ENCODE data around the gene NPL.

The NPL gene

GRCh38 chr1:182811975-182812722 lies 22.6 kb downstream of the NPL start:
- DNase-seq (ENCODE audit: low read depth in 2 of 2, low spot score in 1 of 2), result no peak

GRCh38 chr1:182816863-182817262 lies 27.3 kb downstream of the NPL start:
- no peak for DNase-seq (ENCODE audit: low read depth in 2 of 2, low spot score in 1 of 2)

GRCh38 chr1:182817802-182818201 lies 28.2 kb downstream of the NPL start:
- DNase-seq (ENCODE audit: low read depth in 2 of 2, low spot score in 1 of 2), result no peak

GRCh38 chr1:182823220-182823619 lies 33.6 kb downstream of the NPL start:
- DNase-seq (ENCODE audit: low read depth in 2 of 2, low spot score in 1 of 2), result no peak

- DNase-seq (ENCODE audit: low read depth in 2 of 2, low spot score in 1 of 2), result no peak
Measured at GRCh38 chr1:182826892-182827291, 37.3 kb downstream of the NPL start.

GRCh38 chr1:182829285-182829932 lies 39.8 kb downstream of the NPL start:
- DNase-seq (ENCODE audit: low read depth in 2 of 2, low spot score in 1 of 2), result no peak

- DNase-seq (ENCODE audit: low read depth in 2 of 2, low spot score in 1 of 2), result no peak
Measured at GRCh38 chr1:182833271-182833670, 43.7 kb downstream of the NPL start.

GRCh38 chr1:182834326-182834725 lies 44.8 kb downstream of the NPL start:
- DNase-seq (ENCODE audit: low read depth in 2 of 2, low spot score in 1 of 2), result no peak

GRCh38 chr1:182835806-182836205 lies 46.2 kb downstream of the NPL start:
- no peak for DNase-seq (ENCODE audit: low read depth in 2 of 2, low spot score in 1 of 2)

- peak; percentile 94 to 95 for DNase-seq (ENCODE audit: low read depth in 2 of 2, low spot score in 1 of 2)
Measured at GRCh38 chr1:182839209-182840066, 49.9 kb downstream of the NPL start, which contains the start of gene DHX9. DHX9 (plus strand) TSS chr1:182839347; CDS start chr1:182842567, 3,220 bp downstream.

- DNase-seq (ENCODE audit: low read depth in 2 of 2, low spot score in 1 of 2), result no peak
Measured at GRCh38 chr1:182841368-182841988, 51.9 kb downstream of the NPL start.

- no peak for DNase-seq (ENCODE audit: low read depth in 2 of 2, low spot score in 1 of 2)
Measured at GRCh38 chr1:182842265-182842664, 52.7 kb downstream of the NPL start.

- no peak for DNase-seq (ENCODE audit: low read depth in 2 of 2, low spot score in 1 of 2)
Measured at GRCh38 chr1:182845379-182845778, 55.8 kb downstream of the NPL start.

GRCh38 chr1:182845894-182846293 lies 56.3 kb downstream of the NPL start:
- DNase-seq (ENCODE audit: low read depth in 2 of 2, low spot score in 1 of 2), result no peak

GRCh38 chr1:182847105-182847504 lies 57.5 kb downstream of the NPL start:
- no peak for DNase-seq (ENCODE audit: low read depth in 2 of 2, low spot score in 1 of 2)

- DNase-seq (ENCODE audit: low read depth in 2 of 2, low spot score in 1 of 2), result no peak
Measured at GRCh38 chr1:182848736-182849135, 59.2 kb downstream of the NPL start.

- DNase-seq (ENCODE audit: low read depth in 2 of 2, low spot score in 1 of 2), result no peak
Measured at GRCh38 chr1:182850319-182850718, 60.7 kb downstream of the NPL start.

GRCh38 chr1:182851825-182852224 lies 62.3 kb downstream of the NPL start:
- no peak for DNase-seq (ENCODE audit: low read depth in 2 of 2, low spot score in 1 of 2)

- DNase-seq (ENCODE audit: low read depth in 2 of 2, low spot score in 1 of 2), result no peak
Measured at GRCh38 chr1:182855911-182856310, 66.3 kb downstream of the NPL start.

- no peak for DNase-seq (ENCODE audit: low read depth in 2 of 2, low spot score in 1 of 2)
Measured at GRCh38 chr1:182857212-182857611, 67.6 kb downstream of the NPL start.

- no peak for DNase-seq (ENCODE audit: low read depth in 2 of 2, low spot score in 1 of 2)
Measured at GRCh38 chr1:182860658-182861057, 71.1 kb downstream of the NPL start.
